Occipital lobe (tissue), 2 donors: ENCODE results near the gene CHCHD6. TPM values are rescaled to one million over a fixed set of nuclear protein-coding genes. Genes with fewer than 3 reads are reported as not detected.
A peak's percentile ranks its signal among the peaks of the same experiment; 100 is the strongest.

Experiments
- DNase-seq: peaks from one replicate; lab custom pipeline; 2025; lab: John Stamatoyannopoulos, UW
- total RNA-seq: library from RNA; depleted of rRNA; stranded (reverse); fragments of >200 nt; gene quantifications from one replicate; pipeline ENCODE4 v1.2.3, GENCODE V29; 2014

Gene CHCHD6
- total RNA-seq, 1 donor from 2014 or later: 28.2 TPM

DNA sequence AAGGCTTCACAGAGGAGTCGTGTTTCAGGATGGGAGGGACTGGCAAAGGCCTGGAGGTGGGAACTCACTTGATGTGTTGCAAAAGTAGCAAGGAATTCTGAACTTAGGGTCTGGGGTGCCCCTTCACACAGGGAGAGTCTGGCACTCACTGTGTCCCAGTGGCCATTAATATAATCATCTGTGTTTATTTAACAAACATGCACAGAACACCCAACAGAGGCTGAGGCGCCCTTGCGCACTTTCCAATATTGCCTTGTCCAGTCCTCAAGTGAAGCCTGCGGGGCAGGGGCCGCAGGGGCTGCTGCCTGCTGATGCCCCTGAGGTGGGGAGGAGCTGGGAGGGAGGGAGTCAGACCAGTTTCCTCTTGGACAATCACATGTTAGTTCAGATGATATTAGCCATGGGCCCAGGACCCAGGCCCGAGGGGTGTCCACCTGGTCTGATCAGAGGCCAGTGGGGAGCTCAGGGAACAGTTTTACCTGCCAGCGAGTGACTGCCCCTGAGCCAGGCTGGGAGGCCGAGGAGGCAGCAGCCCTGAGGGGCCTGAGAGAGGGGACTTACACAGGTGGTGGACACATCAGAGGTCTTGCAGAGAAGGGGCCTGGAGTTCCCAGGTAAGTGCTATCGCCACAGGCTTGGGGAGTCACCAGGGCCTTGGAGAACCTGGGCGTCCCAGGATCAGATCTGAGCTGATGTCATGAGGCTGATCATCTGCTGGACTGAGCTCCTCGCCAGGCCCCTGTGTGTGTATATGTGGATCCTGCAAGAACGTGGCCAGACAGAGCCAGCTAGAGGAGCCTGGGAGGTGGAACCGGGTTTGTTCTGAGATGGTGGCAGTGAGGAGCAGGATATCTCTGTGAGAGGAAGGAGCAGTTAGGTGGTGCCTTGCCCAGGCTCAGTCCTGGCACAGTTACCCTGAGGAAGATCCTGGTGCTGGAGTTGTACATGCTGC is 35.3 kb upstream of the CHCHD6 start:
- no peak for DNase-seq

DNA sequence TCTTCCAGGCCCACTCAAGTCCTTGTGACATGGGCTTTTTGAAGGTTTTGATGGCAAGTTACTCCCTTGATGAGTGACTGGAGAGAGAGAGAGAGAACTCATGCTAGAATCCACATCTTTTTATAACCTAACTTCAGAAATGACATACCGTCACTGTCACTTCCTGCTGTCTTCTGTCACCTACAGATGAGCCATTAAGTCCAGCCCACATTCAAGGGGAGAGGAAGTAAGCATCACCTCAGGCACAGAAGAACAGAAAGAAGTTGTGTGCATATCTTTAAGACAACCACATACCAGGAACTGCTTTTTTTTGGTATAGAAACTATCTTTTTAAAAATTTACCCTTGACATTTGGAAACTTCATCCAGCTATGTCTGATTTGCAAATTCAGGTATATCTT is 32.5 kb upstream of the CHCHD6 start:
- DNase-seq: no peak

- no peak for DNase-seq
These were observed 31.7 kb upstream of the CHCHD6 start for GRCh38 chr3:126672340-126672739.

DNA sequence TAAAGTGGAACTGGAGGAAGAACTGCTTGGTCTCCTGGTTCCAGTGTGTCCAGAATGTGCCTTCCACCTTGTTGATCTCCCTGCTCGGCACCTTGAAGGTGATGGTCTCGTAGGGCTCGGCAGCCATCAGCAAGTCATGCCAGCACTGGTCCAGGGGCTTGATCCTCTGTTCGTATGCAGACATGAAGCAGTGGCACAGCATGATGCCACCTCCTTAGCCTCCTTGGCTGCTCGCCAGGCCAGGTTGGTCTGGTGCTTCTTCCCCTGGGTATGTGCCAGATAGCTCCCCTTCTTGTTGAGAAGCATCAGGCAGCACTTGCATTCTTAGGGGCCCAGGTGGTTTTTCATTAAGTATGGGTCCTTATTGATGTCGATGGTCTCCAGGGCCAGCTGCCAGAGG is 31.3 kb upstream of the CHCHD6 start:
- no peak for DNase-seq

- no peak for DNase-seq
These were observed 26.9 kb upstream of the CHCHD6 start for GRCh38 chr3:126676919-126677705.

GRCh38 chr3:126677862-126678503 is 26.1 kb upstream of the CHCHD6 start:
- no peak for DNase-seq

DNA sequence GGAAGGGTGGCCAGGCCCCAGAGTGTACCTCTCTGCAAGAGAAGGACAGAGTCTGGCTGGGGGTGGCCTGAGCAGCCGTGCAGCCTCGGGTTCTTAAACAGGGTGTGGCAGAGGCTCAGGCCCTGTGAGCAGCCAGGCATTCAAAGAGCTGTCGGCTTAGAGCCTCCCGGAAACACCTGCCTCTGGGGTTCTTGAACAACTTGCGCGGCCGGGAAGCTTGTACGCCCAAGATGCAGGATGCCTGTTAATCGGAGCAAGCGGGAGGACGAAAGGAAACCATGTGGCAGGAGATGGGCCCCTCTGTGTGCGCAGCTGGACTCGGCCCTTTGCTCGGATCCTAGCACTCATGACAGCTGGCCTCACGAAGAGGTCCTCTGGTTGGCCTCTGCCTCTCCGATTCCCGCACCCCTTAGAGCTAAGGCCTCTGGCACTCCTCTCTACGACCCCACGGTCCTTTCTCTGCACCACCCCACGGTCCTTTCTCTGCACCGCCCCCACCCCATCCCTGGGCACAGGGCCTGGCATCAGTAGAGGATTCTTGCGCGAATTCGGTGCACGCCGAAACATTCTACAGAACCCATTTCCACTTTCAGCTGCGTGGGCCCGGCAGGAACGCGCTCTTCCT is 25.2 kb upstream of the CHCHD6 start:
- DNase-seq: no peak

- peak; percentile 66 for DNase-seq
These were observed 24.7 kb upstream of the CHCHD6 start for GRCh38 chr3:126679318-126679751.

DNA sequence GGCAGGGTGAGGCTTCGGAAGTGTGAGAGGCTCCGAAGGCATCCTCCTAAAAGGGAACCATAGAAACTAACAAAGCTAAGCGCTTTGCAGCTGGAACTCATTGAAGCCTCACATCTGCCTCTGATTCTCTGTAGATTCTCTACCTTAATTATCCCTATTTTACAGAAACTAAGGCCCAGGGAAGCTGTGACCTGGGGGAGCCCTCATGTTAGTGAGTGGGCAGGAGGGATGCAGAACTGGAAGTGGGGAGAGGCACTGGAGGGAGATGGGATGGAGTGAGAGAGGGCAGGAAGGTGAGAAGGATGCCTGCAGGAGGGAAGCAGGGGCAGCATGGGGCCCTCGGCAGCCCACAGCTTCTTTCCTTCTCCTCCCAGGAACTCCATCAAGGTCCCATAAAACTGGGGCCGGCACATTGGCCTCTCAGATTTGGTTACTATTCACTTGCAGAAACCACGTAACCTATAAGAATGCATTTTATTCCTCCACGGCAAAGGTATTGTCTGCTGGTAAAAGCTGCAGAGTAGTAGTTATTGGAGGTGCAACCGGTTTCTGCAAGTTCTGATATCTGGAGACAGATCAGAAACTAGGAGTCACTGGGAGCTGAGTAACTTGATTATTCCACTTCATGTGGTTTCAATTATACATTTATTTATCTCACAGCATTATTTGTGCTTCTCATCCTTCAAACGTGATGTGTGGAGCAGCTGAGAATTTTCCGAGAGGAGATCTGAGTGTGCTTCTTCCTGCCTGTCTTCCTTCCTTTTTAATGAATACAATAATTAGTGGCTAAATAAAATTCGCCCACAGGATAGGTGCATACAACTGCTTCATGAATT is 24.0 kb upstream of the CHCHD6 start:
- no peak for DNase-seq

DNA sequence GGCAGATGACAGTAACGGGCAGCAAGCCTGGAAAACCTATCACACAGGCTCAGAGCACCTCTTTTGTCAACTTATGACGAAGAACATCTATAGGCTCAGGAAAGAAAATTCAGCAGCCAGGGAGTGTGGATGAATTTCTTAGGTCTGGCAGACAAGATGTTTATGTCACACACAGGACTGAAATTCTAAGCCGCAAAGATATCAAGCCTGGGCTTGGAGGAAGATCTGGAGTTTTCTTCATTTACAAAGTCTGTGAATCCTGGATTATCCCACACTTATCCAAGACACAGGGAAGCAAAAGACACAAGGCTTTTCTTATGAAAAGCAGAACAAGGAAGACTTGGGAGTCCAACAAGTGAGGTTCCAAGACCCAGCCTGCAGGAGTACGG is 23.4 kb upstream of the CHCHD6 start:
- DNase-seq: no peak

DNA sequence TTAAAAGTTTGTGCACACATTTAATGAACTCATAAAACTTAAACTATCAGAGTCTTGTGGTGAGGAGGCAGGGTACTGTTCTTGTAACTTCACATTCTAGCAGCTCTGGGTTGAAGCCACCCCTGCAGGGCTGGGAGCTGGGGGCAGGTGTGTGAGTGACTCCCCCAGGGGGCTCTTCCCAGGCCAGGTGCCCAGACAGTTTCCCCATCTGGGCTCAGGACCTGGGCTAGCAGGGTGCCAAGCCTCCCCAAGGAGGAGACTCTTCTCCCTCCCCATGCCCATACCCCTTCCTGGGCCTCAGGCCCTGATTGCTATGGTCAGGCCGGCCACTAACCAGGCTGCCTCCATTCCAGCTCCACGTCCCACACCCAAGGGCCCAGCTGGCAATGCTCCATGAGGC is 22.0 kb upstream of the CHCHD6 start:
- DNase-seq: no peak

GRCh38 chr3:126683069-126683468 is 21.0 kb upstream of the CHCHD6 start:
- no peak for DNase-seq

DNA sequence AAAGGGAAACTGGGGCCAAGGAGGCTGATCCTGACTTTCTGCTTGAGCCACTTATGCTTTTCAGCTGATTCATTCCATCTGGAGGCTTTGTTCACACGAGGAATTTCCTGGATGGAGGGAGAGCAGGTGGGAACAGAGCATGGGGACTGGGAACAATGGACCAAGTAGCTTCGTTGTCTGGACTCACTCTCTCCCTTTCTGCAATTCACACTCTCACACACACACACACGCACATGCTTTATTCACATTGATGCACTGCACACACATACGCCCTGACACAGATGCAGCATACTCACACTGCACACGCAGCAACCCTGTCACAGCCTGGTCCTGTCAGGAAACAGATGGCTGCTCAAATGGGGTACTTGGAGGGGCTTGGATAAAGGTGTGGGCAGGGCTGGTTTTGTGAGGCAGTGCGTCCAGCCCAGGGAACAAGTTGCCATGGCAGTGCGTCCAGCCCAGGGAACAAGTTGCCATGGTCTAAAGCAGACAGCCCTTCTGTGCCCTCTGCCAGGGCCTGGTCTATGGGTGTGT is 19.8 kb upstream of the CHCHD6 start:
- DNase-seq: no peak

- DNase-seq: no peak
These were observed 19.0 kb upstream of the CHCHD6 start for GRCh38 chr3:126685021-126685420.

DNA sequence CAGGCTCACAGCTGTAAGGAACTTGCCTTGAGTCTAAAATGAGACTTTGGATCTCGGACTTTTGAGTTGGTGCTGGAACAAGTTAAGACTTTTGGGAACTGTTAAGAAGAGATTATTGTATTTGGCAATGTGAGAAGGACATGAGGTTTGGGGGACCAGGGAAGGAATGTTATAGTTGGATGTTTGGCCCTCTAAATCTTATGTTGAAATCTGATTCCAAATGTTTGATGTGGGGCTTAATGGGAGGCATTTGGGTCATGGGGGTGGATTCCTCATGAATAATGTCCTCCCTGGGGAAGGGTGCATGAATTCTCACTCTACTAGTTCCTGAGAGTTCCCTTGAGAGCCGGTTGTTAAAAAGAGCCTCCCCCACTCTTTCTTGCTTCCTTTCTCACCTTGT is 18.5 kb upstream of the CHCHD6 start:
- DNase-seq: no peak

DNA sequence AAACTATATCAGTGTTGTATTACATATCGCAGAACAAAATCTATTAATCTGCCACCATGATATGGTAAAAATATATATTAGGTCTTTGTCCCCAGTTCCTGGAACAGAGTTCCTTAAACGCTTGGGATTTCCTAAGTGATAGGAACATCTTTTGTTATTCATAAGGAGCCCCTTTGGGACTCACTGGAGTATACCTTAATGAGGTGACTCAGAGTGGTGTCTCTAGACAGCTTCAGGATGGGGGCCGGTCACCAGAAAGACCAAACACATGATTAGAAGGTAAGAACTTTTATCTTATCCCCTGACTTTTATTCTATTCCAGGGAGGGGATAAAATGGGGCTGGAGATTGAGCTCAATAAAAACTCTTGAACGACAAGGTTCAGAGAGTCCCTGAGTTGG is 12.3 kb upstream of the CHCHD6 start:
- DNase-seq: no peak

DNA sequence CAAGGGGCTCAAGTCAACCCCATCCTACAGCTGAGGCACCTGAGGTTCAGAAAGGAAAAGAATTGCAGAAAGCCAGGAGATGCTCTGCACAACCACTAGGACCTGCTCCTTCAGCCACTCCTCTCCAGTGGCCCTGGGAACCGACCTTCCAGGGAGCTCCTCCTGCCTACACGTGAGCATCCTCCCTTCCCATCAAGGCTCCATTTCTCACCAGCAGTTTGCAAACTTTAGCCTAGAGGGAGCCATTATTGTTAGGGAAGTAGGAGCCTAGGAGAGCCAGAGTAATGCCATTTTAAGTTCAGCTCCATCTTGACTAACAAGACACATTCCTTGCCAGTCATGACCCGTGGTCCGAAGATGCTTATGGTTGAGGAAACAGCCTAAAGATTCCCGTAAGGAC is 11.2 kb upstream of the CHCHD6 start:
- DNase-seq: no peak

DNA sequence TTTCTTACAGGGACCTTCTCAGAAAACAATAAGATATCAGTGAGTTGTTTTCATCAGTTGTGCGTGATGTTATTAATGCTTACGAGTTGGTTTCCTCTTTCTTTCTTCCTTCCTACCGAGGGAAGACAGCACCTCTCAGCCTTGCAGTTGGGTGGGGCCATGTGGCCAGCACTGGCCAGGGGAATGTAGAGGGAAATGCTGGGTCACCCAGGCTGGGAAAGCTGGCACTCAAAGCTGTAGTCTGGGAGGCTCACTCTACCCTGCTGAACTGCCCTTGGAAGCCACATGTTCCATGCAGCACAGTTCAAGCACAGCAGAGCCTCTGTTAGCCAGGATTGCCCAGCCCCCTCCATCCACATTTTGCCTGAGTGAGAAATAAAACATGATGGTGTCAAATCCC is 10.1 kb upstream of the CHCHD6 start:
- DNase-seq: no peak

- DNase-seq: no peak
These were observed 7.3 kb upstream of the CHCHD6 start for GRCh38 chr3:126696701-126697267.

GRCh38 chr3:126699011-126699410 is 5.0 kb upstream of the CHCHD6 start:
- no peak for DNase-seq
